ENCODE data around the gene NLK.
A peak's percentile ranks its signal among the peaks of the same experiment; 100 is the strongest.
"Not testable (repeated sequence)": the region's sequence is repeated elsewhere in the genome, so short reads cannot be mapped to it uniquely, and the experiment has no call there.

NLK gene

DNA sequence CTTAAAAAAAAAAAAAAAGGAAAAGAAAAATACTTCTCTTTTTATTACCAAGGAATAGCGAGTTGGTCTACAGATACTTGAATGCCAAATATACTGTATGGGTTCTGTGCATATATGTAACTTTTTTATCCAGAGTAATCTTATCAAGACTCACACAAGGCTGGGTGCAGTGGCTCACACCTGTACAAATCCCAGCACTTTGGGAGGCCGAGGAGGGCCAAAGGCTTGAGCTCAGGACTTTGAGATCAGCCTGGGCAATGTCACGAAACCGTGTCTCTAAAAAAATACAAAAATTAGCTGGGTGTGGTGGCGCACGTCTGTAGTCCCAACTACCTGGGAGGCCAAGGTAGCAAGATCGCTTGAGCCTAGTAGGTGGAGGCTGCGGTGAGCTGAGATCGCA is 139.1 kb downstream of the NLK start:
- no peak overlapping the region for H3K4me3 ChIP-seq (ENCODE audit: control insufficient read depth, low read depth, low read length)
- TF ChIP-seq CTCF (conservative IDR thresholded peaks at IDR 0.05; ENCODE audit: control insufficient read depth, insufficient read depth, low read depth, low read length): no peak
- no peak for DNase-seq (ENCODE audit: low read depth)

DNA sequence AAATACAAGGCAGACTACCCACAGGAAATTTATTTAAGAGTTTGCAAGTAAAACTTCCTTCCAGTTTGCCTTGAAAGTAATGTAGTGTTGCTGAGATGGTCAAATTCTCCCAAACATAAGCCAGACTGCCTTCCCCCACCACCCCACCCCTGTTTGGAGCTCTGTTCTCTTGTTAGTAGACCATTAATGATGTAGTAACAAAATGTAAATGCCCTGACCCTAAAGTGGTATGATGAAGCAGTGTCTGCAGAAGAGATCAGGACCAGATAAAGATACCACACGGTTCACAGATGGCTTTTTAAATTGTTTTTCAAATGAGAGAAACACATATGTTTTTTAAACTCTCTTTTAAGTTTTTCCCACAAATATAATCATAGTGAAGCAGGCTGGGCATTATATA is 140.1 kb downstream of the NLK start:
- no peak for TF ChIP-seq CTCF (conservative IDR thresholded peaks at IDR 0.05; ENCODE audit: control insufficient read depth, insufficient read depth, low read depth, low read length)
- no peak overlapping the region for H3K4me3 ChIP-seq (ENCODE audit: control insufficient read depth, low read depth, low read length)
- DNase-seq (ENCODE audit: low read depth): no peak

DNA sequence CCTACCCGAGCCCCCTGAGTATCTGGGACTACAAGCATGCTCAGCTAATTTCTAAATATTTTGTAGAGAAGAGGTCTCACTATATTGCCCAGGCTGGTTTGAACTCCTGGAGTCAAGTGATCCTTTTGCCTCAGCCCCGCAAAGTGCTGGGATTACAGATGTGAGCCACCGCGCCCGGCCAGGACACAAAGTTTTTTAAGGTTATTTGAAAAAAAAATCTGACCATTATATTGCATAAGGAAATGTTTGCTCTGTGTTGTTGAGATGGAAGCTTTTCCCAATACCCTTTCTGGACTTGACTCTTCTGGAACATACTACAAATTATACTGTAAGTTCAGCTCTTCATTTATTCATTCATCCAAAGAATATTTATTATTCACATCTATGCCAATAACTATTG is 143.2 kb downstream of the NLK start:
- DNase-seq (ENCODE audit: low read depth): no peak
- no peak for TF ChIP-seq CTCF (conservative IDR thresholded peaks at IDR 0.05; ENCODE audit: control insufficient read depth, insufficient read depth, low read depth, low read length)
- no peak overlapping the region for H3K4me3 ChIP-seq (ENCODE audit: control insufficient read depth, low read depth, low read length)

- not testable (repeated sequence) for DNase-seq (ENCODE audit: low read depth)
Measured at GRCh38 chr17:28186472-28186871, 144.0 kb downstream of the NLK start.

GRCh38 chr17:28187931-28188330 is 145.5 kb downstream of the NLK start:
- H3K4me3 ChIP-seq (ENCODE audit: control insufficient read depth, low read depth, low read length): no peak overlapping the region
- no peak for DNase-seq (ENCODE audit: low read depth)
- no peak for TF ChIP-seq CTCF (conservative IDR thresholded peaks at IDR 0.05; ENCODE audit: control insufficient read depth, insufficient read depth, low read depth, low read length)

More at GRCh38 chr17:28186472-28186871, 144.0 kb downstream of the NLK start:
- not testable (repeated sequence) for H3K4me3 ChIP-seq (ENCODE audit: control insufficient read depth, low read depth, low read length)

DNA sequence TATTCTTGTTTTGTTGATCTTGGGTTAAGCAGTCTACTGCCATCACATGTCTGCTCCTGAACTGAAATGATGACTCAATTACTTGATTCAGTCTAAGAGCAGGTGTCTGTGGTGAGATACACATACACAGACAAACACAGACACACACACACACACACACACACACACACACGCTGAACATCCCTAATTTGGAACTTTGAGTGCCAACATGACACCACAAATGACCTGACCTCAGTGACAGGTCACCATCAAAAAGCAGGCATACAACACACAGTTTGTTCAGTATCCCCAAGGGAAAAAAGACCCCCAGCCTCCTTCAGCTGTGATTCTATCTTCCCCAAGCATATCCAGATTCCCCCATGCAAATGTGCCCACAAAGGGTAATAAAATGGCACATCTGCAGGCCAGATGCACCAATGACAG is 146.4 kb downstream of the NLK start:
- no peak for TF ChIP-seq CTCF (conservative IDR thresholded peaks at IDR 0.05; ENCODE audit: control insufficient read depth, insufficient read depth, low read depth, low read length)
- H3K4me3 ChIP-seq (ENCODE audit: control insufficient read depth, low read depth, low read length): no peak overlapping the region
- peak; percentile 48 for DNase-seq (ENCODE audit: low read depth)

DNA sequence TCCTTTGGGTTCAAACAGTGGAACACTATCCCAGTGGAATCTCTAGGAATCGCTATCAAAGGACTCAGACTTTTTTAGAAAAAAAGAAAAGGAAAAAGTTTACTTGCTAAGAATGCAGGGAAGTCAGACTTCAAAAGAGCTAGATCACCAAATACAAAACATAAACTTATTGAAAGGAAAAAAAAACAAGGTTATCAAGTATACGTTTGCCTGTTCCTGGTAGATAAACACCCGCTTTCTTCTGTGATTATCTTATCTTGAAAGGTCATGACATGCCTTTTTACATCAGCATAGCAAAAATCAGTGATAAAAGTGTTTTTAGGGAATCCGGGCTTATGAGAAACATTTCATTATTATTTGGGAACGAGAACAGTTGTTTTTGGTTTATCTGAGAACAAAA is 147.2 kb downstream of the NLK start:
- no peak for TF ChIP-seq CTCF (conservative IDR thresholded peaks at IDR 0.05; ENCODE audit: control insufficient read depth, insufficient read depth, low read depth, low read length)
- no peak for DNase-seq (ENCODE audit: low read depth)
- H3K4me3 ChIP-seq (ENCODE audit: control insufficient read depth, low read depth, low read length): no peak overlapping the region

Measured in fibroblast of mammary gland (primary cell).